ENCODE data around the gene TBX2.

TBX2 gene

DNA sequence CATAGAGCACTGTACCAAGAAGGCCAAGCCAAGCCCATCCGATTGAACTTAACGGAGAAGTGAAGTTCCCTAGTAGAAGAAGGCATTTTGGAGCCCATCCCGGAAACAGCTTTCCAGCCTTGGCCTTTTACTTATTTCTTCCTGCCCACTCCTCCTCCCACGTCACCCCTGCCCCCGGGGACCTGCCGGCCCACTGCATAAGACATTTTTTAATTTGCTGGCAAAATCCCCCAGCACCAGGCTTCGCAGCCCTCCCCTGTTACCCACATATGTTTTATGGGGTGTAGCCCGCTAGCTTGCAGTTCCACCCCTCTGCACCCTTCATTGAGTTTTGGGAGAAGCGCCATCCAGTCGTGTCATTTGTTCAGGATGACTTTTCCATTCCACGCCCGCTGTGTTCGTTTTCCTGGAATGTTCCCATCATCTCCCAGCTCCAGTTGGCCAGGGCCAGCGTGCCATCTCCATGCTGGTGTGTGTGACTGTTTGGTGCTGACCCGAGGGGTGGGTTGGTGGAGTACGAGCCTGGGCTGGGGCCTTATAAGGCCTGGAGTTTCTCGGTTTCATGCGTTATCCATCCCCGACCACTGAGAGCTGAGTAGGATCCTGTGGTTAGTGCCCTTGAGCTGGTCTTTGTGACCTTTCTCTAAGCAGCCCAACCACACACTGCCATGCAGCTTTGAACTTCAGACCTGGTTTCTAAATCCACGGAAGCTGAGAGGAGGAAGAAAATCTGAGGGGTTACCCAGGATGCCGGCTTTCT lies 20.0 kb upstream of the TBX2 start:
- no peak overlapping the region for H2AK5ac ChIP-seq (ENCODE audit: low read length)
- H3K4me1 ChIP-seq (ENCODE audit: control insufficient read depth in 1 of 2, insufficient read depth in 2 of 2, low read length in 2 of 2), result peaks cover 0 to under 1% of the 10 kb centered on the region in 2 experiments
- no peak overlapping the region for H3K27ac ChIP-seq (ENCODE audit: low read depth, low read length)
- H3K9ac ChIP-seq (ENCODE audit: low read length), result no peak overlapping the region
- H2BK5ac ChIP-seq (ENCODE audit: low read depth, low read length, poor library complexity), result no peak overlapping the region
- H3K18ac ChIP-seq (ENCODE audit: low read length), result no peak overlapping the region
- no peaks in the 10 kb centered on the region for H3K79me1 ChIP-seq (ENCODE audit: low read length)
- H3K79me2 ChIP-seq (ENCODE audit: control insufficient read depth, insufficient read depth, low read length, poor library complexity), result no peaks in the 10 kb centered on the region
- H2BK120ac ChIP-seq (ENCODE audit: insufficient read depth, low read length, poor library complexity), result no peak overlapping the region
- H3K4me3 ChIP-seq (ENCODE audit: low read depth, low read length), result no peak overlapping the region
- H2BK12ac ChIP-seq (ENCODE audit: low read length), result no peak overlapping the region
- no peaks in the 10 kb centered on the region for H3K27me3 ChIP-seq (ENCODE audit: insufficient read depth, low read length)
- no peaks in the 10 kb centered on the region for H3K36me3 ChIP-seq (ENCODE audit: control insufficient read depth in 1 of 2, insufficient read depth in 2 of 2, low read length in 2 of 2)
- peaks cover 2% of the 10 kb centered on the region for H3K9me3 ChIP-seq (ENCODE audit: insufficient read depth, low read depth, low read length)
- no peak overlapping the region for H3K23ac ChIP-seq (ENCODE audit: low read length)
- no peak overlapping the region for H3K4me2 ChIP-seq (ENCODE audit: low read length)
- DNase-seq, result no peak
- H3K4ac ChIP-seq (ENCODE audit: low read depth, low read length), result no peak overlapping the region
- H3K14ac ChIP-seq (ENCODE audit: low read length), result no peak overlapping the region
- H4K8ac ChIP-seq (ENCODE audit: low read depth, low read length), result no peak overlapping the region
- no peak overlapping the region for H4K91ac ChIP-seq (ENCODE audit: low read depth, low read length)
- H2AFZ ChIP-seq (ENCODE audit: insufficient read depth, low read length, poor library complexity), result no peak overlapping the region
- no peak overlapping the region for H4K12ac ChIP-seq (ENCODE audit: low read depth, low read length)
- no CpG with 5 or more reads among the region's 21 CpGs for WGBS (ENCODE audit: extremely low coverage, insufficient coverage, insufficient read length)

DNA sequence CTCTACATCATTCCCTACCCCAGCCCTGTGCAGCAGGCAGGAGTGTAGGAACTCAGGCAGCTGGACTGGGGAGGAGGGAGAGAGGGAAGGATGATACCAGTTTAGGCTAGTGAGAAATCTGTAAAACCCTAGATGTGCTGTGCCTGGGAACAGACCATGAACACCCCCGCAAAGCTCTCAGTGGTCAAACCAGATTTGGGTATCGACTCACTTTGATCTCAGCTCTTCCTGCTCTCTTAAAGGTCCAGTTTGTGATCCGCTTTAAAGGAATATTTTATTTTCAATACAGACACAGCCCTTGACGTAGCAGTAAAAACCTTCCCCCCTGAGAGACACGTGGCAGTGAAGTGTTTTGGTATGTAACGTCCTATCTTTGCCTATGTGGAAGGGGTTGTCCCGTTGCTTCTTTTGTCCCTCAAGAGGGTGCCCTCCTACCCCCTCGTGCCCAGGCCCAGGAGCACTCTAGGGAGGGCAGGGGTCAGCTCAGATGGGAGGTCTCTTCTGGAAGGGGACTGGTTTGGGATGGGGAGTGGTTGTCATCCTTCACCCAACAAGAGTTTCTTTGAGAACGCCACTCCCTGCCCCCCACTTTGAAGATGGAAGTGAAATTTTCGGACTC lies 19.3 kb upstream of the TBX2 start:
- Histone ChIP-seq H2AFZ (ENCODE audit: insufficient read depth, low read length, poor library complexity) (no peak overlapping the region), H3K4me3 (ENCODE audit: low read depth, low read length) (no peak overlapping the region), H3K36me3 (ENCODE audit: control insufficient read depth in 1 of 2, insufficient read depth in 2 of 2, low read length in 2 of 2) (no peaks in the 10 kb centered on the region), H3K14ac (ENCODE audit: low read length) (no peak overlapping the region), H2AK5ac (ENCODE audit: low read length) (no peak overlapping the region), H3K79me1 (ENCODE audit: low read length) (peaks cover 2% of the 10 kb centered on the region), H3K23ac (ENCODE audit: low read length) (no peak overlapping the region), H3K4me1 (ENCODE audit: control insufficient read depth in 1 of 2, insufficient read depth in 2 of 2, low read length in 2 of 2) (peaks cover 0 to 6% of the 10 kb centered on the region in 2 experiments), H3K27me3 (ENCODE audit: insufficient read depth, low read length) (no peaks in the 10 kb centered on the region), H3K9ac (ENCODE audit: low read length) (no peak overlapping the region), H3K4me2 (ENCODE audit: low read length) (no peak overlapping the region), H3K18ac (ENCODE audit: low read length) (no peak overlapping the region), H3K9me3 (ENCODE audit: insufficient read depth, low read depth, low read length) (peaks cover 2% of the 10 kb centered on the region), H2BK12ac (ENCODE audit: low read length) (no peak overlapping the region), H4K12ac (ENCODE audit: low read depth, low read length) (no peak overlapping the region), H4K8ac (ENCODE audit: low read depth, low read length) (no peak overlapping the region), H2BK5ac (ENCODE audit: low read depth, low read length, poor library complexity) (no peak overlapping the region), H3K79me2 (ENCODE audit: control insufficient read depth, insufficient read depth, low read length, poor library complexity) (no peaks in the 10 kb centered on the region), H4K91ac (ENCODE audit: low read depth, low read length) (no peak overlapping the region), H2BK120ac (ENCODE audit: insufficient read depth, low read length, poor library complexity) (no peak overlapping the region), H3K4ac (ENCODE audit: low read depth, low read length) (no peak overlapping the region), H3K27ac (ENCODE audit: low read depth, low read length) (no peak overlapping the region)
- no CpG with 5 or more reads among the region's 10 CpGs for WGBS (ENCODE audit: extremely low coverage, insufficient coverage, insufficient read length)
- DNase-seq, result no peak

DNA sequence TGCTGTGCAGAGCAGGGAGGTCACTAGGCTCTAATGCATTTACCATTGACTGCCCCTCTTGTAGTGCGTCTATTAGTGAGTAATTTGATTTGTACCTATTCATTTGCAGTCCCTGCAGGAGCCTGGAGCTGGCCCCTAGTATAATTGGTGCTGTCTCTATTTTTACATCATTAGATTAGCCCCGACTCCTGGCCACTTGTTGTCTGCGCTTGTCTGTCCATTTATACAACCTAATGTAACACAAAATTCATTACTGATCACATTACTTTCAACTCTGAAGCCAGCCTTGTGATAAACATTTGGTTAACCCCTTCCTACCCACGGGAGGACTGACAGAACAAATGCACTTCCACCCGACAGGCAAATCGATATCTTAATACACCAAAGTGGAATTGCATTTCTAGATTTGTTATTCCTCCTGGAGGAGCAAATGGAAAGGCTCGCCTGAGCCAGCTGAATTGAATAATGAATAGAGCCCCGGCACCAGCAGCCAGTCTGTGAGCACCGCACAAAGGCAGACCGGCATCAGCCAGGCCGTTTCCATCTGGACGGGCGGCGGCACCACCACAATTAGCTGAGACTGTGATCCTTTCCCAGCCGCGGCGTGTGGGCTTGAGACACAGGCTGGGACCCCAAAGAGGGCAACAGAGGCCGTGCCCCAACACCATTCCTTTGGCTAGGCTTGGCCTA lies 18.7 kb upstream of the TBX2 start:
- no peak overlapping the region for H2AK5ac ChIP-seq (ENCODE audit: low read length)
- no peaks in the 10 kb centered on the region for H3K27me3 ChIP-seq (ENCODE audit: insufficient read depth, low read length)
- no peaks in the 10 kb centered on the region for H3K79me2 ChIP-seq (ENCODE audit: control insufficient read depth, insufficient read depth, low read length, poor library complexity)
- H3K4ac ChIP-seq (ENCODE audit: low read depth, low read length), result no peak overlapping the region
- no peak overlapping the region for H4K91ac ChIP-seq (ENCODE audit: low read depth, low read length)
- WGBS (ENCODE audit: extremely low coverage, insufficient coverage, insufficient read length), result no CpG with 5 or more reads among the region's 18 CpGs
- no peak overlapping the region for H3K23ac ChIP-seq (ENCODE audit: low read length)
- no peak for DNase-seq
- H3K4me2 ChIP-seq (ENCODE audit: low read length), result no peak overlapping the region
- no peak overlapping the region for H3K14ac ChIP-seq (ENCODE audit: low read length)
- no peak overlapping the region for H3K27ac ChIP-seq (ENCODE audit: low read depth, low read length)
- H4K8ac ChIP-seq (ENCODE audit: low read depth, low read length), result no peak overlapping the region
- H3K79me1 ChIP-seq (ENCODE audit: low read length), result peaks cover 2% of the 10 kb centered on the region
- no peak overlapping the region for H2BK120ac ChIP-seq (ENCODE audit: insufficient read depth, low read length, poor library complexity)
- H3K9me3 ChIP-seq (ENCODE audit: insufficient read depth, low read depth, low read length), result peaks cover 2% of the 10 kb centered on the region
- no peak overlapping the region for H3K4me3 ChIP-seq (ENCODE audit: low read depth, low read length)
- no peak overlapping the region for H2AFZ ChIP-seq (ENCODE audit: insufficient read depth, low read length, poor library complexity)
- H2BK12ac ChIP-seq (ENCODE audit: low read length), result no peak overlapping the region
- no peak overlapping the region for H4K12ac ChIP-seq (ENCODE audit: low read depth, low read length)
- H3K9ac ChIP-seq (ENCODE audit: low read length), result no peak overlapping the region
- no peak overlapping the region for H2BK5ac ChIP-seq (ENCODE audit: low read depth, low read length, poor library complexity)
- H3K36me3 ChIP-seq (ENCODE audit: control insufficient read depth in 1 of 2, insufficient read depth in 2 of 2, low read length in 2 of 2), result no peaks in the 10 kb centered on the region
- H3K18ac ChIP-seq (ENCODE audit: low read length), result no peak overlapping the region
- H3K4me1 ChIP-seq (ENCODE audit: control insufficient read depth in 1 of 2, insufficient read depth in 2 of 2, low read length in 2 of 2), result peaks cover 0 to 6% of the 10 kb centered on the region in 2 experiments

DNA sequence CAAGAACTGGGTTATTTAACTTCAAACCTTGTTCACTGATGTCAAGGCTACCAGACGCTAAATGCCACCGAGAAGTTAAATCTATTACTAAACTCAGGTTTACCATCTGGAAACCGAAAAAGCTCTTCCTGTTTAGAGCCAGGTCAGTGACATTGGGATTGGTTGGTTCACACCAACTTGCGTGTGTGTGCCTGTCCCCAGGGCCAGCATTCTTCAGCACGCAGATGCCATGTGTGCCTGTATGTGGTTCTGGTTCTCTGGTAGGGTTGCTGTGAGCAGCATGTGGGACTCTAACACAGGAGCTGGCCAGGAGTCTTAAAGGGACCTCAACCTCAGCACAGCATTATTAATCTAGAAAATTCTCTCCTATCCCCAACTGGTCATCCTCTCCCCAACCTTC lies 18.1 kb upstream of the TBX2 start:
- Histone ChIP-seq H2BK12ac (ENCODE audit: low read length) (no peak overlapping the region), H3K4me2 (ENCODE audit: low read length) (no peak overlapping the region), H3K23ac (ENCODE audit: low read length) (no peak overlapping the region), H4K12ac (ENCODE audit: low read depth, low read length) (no peak overlapping the region), H3K4me1 (ENCODE audit: control insufficient read depth in 1 of 2, insufficient read depth in 2 of 2, low read length in 2 of 2) (peaks cover 0 to 6% of the 10 kb centered on the region in 2 experiments), H4K91ac (ENCODE audit: low read depth, low read length) (no peak overlapping the region), H3K18ac (ENCODE audit: low read length) (no peak overlapping the region), H3K79me2 (ENCODE audit: control insufficient read depth, insufficient read depth, low read length, poor library complexity) (no peaks in the 10 kb centered on the region), H3K27me3 (ENCODE audit: insufficient read depth, low read length) (no peaks in the 10 kb centered on the region), H3K9me3 (ENCODE audit: insufficient read depth, low read depth, low read length) (peaks cover 2% of the 10 kb centered on the region), H3K36me3 (ENCODE audit: control insufficient read depth in 1 of 2, insufficient read depth in 2 of 2, low read length in 2 of 2) (no peaks in the 10 kb centered on the region), H3K4ac (ENCODE audit: low read depth, low read length) (no peak overlapping the region), H3K14ac (ENCODE audit: low read length) (no peak overlapping the region), H2AK5ac (ENCODE audit: low read length) (no peak overlapping the region), H4K8ac (ENCODE audit: low read depth, low read length) (no peak overlapping the region), H3K27ac (ENCODE audit: low read depth, low read length) (no peak overlapping the region), H3K4me3 (ENCODE audit: low read depth, low read length) (no peak overlapping the region), H2AFZ (ENCODE audit: insufficient read depth, low read length, poor library complexity) (no peak overlapping the region), H3K79me1 (ENCODE audit: low read length) (peaks cover 2% of the 10 kb centered on the region), H3K9ac (ENCODE audit: low read length) (no peak overlapping the region), H2BK120ac (ENCODE audit: insufficient read depth, low read length, poor library complexity) (no peak overlapping the region), H2BK5ac (ENCODE audit: low read depth, low read length, poor library complexity) (no peak overlapping the region)
- DNase-seq, result no peak
- WGBS (ENCODE audit: extremely low coverage, insufficient coverage, insufficient read length), result no CpG with 5 or more reads among the region's 5 CpGs

Measured in trophoblast cell (in vitro differentiated cells and primary cell).